Vagina (tissue), 2 donors: ENCODE results near the gene CCDC82. TPM values are rescaled to one million over a fixed set of nuclear protein-coding genes. Genes with fewer than 3 reads are reported as not detected.
A peak's percentile ranks its signal among the peaks of the same experiment; 100 is the strongest.

Experiments
- DNase-seq, 2 donors: peaks; one replicate each; pipeline ENCODE4 v3.0.0-alpha.2; 2017; ENCODE audit errors: extremely low spot score in 2 of 2
- H3K27ac ChIP-seq: fragments of 200-600 bp; sonication (generic); one replicate; pipeline ENCODE4 v1.5.1; 2019
- H3K27me3 ChIP-seq: fragments of 200-600 bp; sonication (generic); one replicate; pipeline ENCODE4 v1.5.1; 2019
- H3K36me3 ChIP-seq, 2 donors: fragments of 200-600 bp; sonication (generic); one replicate each; pipeline ENCODE4 v1.5.1; 2017 to 2019
- H3K4me1 ChIP-seq: fragments of 200-600 bp; sonication (generic); one replicate; pipeline ENCODE4 v1.5.1; 2019
- H3K4me3 ChIP-seq, 2 donors: fragments of 200-600 bp; sonication (generic); 1 replicate in 1 of 2; 2 replicates in 1 of 2; pipeline ENCODE4 v1.5.1; 2016 to 2019
- H3K9me3 ChIP-seq: fragments of 200-600 bp; sonication (generic); one replicate; pipeline ENCODE4 v1.5.1; 2019
- POLR2A ChIP-seq, 2 donors: fragments of 450-650 bp; IDR thresholded peaks; one replicate each; pipeline ENCODE4 v1.6.1; 2017; ENCODE audit warnings: antibody characterized with exemption in 2 of 2, mild to moderate bottlenecking in 2 of 2, moderate library complexity in 2 of 2
- POLR2AphosphoS5 ChIP-seq, 2 donors: sonication (generic); formaldehyde crosslinking; IDR thresholded peaks; one replicate each; pipeline ENCODE4 v1.9.0; 2017; ENCODE audit warnings: antibody characterized with exemption in 2 of 2, mild to moderate bottlenecking in 2 of 2, low read depth in 1 of 2; ENCODE audit not compliant: insufficient read depth in 1 of 2
- intact Hi-C: fragments of 100-400 bp; cut with DNase I; formaldehyde crosslinking; loops from one replicate; pipeline ENCODE4 v1.15.1; 2023
- total RNA-seq: library from RNA; depleted of rRNA; stranded (reverse); fragments of >200 nt; gene quantifications from one replicate; pipeline ENCODE4 v1.2.3, GENCODE V29; 2016
- TF ChIP-seq, protein P1 (sequence below), 3 experiments: fragments of 450-650 bp in 2 of 3; fragments of 200-600 bp in 1 of 3; sonication (generic) in 1 of 3; IDR thresholded peaks; one replicate each; pipeline ENCODE4 v1.5.1; 2017 to 2019; ENCODE audit warnings: antibody characterized with exemption in 3 of 3, mild to moderate bottlenecking in 2 of 3, moderate library complexity in 2 of 3

Gene CCDC82
- total RNA-seq, 1 donor from 2014 or later: 29.5 TPM

DNA sequence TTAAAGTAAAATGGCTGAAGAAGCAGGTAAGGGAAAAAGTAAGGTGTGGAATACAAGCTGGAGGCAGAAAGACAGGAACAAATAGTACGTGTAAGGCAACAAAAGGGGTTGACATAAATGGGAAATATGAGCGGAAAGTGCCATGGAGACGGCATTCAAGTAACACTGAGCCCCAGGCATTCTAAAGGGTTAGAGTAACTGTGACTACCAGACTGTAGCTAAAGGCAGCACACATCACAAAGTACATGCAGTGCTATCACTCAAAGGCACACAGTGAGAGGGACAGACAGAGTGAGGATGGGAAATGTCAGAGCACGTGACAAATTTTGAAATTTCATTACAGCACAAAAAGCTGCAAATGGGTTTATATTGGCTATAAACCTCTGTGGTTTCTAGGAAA, 32.9 kb downstream of the CCDC82 start:
- no peak for DNase-seq
- Histone ChIP-seq H3K27ac (no peak overlapping the region), H3K4me1 (no peaks in the 10 kb centered on the region), H3K27me3 (no peaks in the 10 kb centered on the region), H3K36me3 (peaks cover 0 to 28% of the 10 kb centered on the region in 2 donors), H3K9me3 (no peaks in the 10 kb centered on the region), H3K4me3 (no peak overlapping the region)
- intact Hi-C loops: no loop called here
- TF ChIP-seq POLR2AphosphoS5 (IDR thresholded peaks at IDR 0.05; ENCODE audit: insufficient read depth in 1 of 2, low read depth in 1 of 2): no peak
- no peak for TF ChIP-seq POLR2A (IDR thresholded peaks at IDR 0.05)
- TF ChIP-seq, protein P1, sequence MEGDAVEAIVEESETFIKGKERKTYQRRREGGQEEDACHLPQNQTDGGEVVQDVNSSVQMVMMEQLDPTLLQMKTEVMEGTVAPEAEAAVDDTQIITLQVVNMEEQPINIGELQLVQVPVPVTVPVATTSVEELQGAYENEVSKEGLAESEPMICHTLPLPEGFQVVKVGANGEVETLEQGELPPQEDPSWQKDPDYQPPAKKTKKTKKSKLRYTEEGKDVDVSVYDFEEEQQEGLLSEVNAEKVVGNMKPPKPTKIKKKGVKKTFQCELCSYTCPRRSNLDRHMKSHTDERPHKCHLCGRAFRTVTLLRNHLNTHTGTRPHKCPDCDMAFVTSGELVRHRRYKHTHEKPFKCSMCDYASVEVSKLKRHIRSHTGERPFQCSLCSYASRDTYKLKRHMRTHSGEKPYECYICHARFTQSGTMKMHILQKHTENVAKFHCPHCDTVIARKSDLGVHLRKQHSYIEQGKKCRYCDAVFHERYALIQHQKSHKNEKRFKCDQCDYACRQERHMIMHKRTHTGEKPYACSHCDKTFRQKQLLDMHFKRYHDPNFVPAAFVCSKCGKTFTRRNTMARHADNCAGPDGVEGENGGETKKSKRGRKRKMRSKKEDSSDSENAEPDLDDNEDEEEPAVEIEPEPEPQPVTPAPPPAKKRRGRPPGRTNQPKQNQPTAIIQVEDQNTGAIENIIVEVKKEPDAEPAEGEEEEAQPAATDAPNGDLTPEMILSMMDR (IDR thresholded peaks at IDR 0.05): no peak

DNA sequence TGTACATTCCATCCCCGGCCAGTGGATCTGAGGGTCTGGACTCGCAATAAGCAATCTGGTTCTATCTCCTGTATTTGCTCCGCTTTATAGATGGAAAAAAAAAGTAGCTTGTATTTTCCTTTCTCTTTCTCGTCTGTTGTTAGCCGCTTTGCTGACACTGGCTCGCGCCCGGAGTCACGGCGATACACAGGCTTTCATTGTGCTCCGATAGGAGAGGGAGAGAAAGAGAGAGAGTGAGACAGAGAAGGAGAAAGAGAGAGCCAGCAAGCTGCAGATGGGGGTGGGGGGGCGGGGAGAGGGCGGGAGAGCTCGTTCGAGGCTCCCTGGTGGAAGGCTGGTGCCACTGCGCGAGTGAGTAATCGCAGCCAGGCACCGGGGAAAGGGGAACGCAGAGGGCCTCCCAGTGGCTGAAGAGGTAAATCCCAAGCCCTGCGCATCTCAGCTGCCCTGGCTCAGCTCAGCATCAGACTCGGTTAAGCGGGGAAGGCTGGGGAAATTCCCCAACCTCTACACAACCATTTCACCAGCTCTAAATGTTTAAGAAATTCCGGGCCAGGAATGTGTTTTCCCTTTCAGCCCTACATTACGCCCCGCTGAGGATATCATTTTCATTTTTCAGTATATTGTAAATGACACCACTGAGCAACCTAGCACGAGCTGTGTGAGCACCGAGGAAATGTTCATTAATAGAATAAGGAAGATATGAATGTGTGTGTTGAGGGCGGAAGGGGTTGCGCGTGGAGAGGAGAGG, 46.6 kb downstream of the CCDC82 start, which contains the start of gene MAML2:
MAML2 (minus strand) TSS at position 235 of the 751 bp plus-strand sequence. CDS start 1,300 bp downstream, outside the sequence.
- Histone ChIP-seq H3K27ac (peak within 1 kb of the TSS; percentile 84), H3K4me3 (peak within 1 kb of the TSS; percentile 68 to 73), H3K36me3 (no peaks in the 10 kb centered on the region), H3K4me1 (peaks cover 37% of the 10 kb centered on the region), H3K9me3 (no peaks in the 10 kb centered on the region), H3K27me3 (no peaks in the 10 kb centered on the region)
- peak in 1 of 2 donors; percentile 96 for DNase-seq
- TF ChIP-seq POLR2AphosphoS5 (IDR thresholded peaks at IDR 0.05; ENCODE audit: insufficient read depth in 1 of 2, low read depth in 1 of 2) (peak; percentile 20 to 56), POLR2A (IDR thresholded peaks at IDR 0.05) (peak in 1 of 2 donors; percentile 16)
- TF ChIP-seq, protein P1 (IDR thresholded peaks at IDR 0.05): peak; percentile 78 to 92 (median 89)
- intact Hi-C loops: loop anchor here (5.0 to 10.0 kb wide), 2 partner anchors 286 to 488 kb away; no protein-coding TSS in a partner anchor

DNA sequence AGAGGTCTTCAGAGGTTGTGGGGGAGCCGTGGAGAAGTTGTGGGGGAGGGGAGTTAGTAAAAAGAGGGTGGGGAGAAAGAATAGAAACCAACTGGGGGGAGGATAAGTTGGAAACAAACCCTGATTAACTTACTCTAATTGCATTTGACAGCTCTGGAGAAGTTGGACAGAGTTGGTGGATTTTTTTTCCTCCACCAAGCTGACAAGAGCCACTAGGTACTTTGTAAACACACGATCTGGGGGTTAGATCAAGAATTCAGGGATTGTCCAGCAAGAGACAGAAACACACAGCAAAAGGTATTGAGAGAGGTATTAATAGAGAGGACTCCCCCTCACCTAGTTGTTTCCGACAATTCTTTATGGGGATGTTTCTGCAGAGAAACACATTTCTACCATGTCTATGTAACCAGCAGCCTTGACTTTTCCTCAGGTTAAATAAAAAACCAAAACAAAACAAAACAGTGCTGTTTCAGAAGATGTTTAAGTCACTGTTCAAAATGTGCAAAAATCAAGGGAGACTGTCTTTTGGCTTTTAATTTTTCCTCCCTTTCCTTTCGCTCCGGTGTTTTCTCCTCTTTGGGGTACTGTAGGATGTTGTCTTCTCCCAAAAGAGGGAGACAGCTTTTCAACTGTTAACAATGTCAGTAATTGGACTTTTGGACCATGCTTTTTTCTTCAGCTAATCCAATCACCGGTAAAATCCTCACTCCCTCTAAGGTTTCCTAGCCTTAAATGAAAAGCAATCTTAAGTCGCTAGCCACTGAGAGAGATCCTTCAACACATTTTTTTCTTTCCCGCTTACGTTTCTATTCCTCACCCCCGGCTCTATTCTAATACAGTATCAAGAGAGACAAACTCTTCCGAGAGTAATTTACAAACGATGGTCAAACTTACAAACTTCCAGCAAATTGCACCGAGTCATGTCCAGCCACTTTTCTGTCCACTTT, 47.4 kb downstream of the CCDC82 start:
- TF ChIP-seq POLR2A (IDR thresholded peaks at IDR 0.05): no peak
- TF ChIP-seq POLR2AphosphoS5 (IDR thresholded peaks at IDR 0.05; ENCODE audit: insufficient read depth in 1 of 2, low read depth in 1 of 2): no peak
- TF ChIP-seq, protein P1 (IDR thresholded peaks at IDR 0.05): no peak
- Histone ChIP-seq H3K27me3 (no peaks in the 10 kb centered on the region), H3K4me1 (peaks cover 45% of the 10 kb centered on the region), H3K27ac (peak overlapping the region; percentile 84), H3K9me3 (no peaks in the 10 kb centered on the region), H3K4me3 (peak overlapping the region; percentile 68 to 73), H3K36me3 (no peaks in the 10 kb centered on the region)
- intact Hi-C loops: loop anchor here (5.0 to 10.0 kb wide), 2 partner anchors 285 to 487 kb away; no protein-coding TSS in a partner anchor
- DNase-seq: no peak

DNA sequence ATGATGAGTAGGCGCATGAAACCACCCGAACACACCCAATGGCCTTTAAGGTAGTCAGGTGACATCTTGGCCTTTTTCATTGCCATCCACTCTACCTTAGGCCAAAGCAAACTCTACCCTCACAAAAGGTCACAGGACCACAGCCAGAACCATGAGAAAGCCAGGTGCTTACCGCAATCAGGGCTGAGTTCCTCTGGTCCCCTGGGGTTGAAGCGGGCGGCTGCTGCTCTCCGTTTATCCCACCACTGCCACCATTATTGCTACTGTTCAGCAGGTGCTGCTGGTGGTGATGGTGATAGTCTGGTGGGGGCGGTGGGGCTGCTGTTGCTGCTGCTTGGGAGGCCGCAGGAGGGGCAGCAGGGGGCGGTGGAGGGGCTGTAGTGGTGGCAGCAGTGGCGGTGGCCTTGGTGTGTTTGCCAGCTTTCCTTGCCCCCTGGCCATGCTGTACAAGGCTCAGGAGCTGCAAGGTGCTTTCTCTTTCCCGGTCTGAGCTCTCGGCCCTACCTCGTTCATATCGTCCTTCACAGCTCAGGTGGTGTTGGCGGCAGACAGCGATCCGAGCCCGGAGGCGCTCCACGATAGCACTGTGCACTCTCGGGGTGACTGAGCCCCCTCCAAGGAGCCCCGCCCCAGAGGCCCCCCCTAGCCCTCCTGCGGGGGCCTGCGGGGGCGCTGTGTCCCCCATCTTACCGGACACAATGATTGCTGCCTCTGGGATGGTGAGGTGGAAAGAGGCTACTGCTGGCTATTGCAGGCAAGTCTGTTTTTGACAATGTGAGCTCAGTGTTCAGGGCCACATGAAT, 48.3 kb downstream of the CCDC82 start:
- H3K27me3 ChIP-seq: no peaks in the 10 kb centered on the region
- TF ChIP-seq POLR2AphosphoS5 (IDR thresholded peaks at IDR 0.05; ENCODE audit: insufficient read depth in 1 of 2, low read depth in 1 of 2) (peak; percentile 33 to 78), POLR2A (IDR thresholded peaks at IDR 0.05) (peak in 1 of 2 donors; percentile 24)
- TF ChIP-seq, protein P1 (IDR thresholded peaks at IDR 0.05): peak; percentile 19 to 62 (median 24)
- H3K4me3 ChIP-seq: peak overlapping the region; percentile 68 to 73
- intact Hi-C loops: loop anchor here (5.0 to 10.0 kb wide), 2 partner anchors 284 to 487 kb away; no protein-coding TSS in a partner anchor
- peaks cover 54% of the 10 kb centered on the region for H3K4me1 ChIP-seq
- DNase-seq: peak in 1 of 2 donors; percentile 89
- H3K36me3 ChIP-seq: no peaks in the 10 kb centered on the region
- no peaks in the 10 kb centered on the region for H3K9me3 ChIP-seq
- H3K27ac ChIP-seq: peak overlapping the region; percentile 84
